Spleen (tissue), 11 donors: ENCODE results near the gene SLC12A5. TPM values are rescaled to one million over a fixed set of nuclear protein-coding genes. Genes with fewer than 3 reads are reported as not detected.

Experiments
- DNase-seq: peaks from one replicate; pipeline ENCODE4 v3.0.0-alpha.2; 2020
- H3K27ac ChIP-seq, 8 donors: fragments of 200-600 bp; sonication (generic) in 7 of 8; 1 replicate in 4 of 8; 2 replicates in 4 of 8; pipeline versions ENCODE4 v1.5.0 to v1.8.0; 2016 to 2021; ENCODE audit warnings: inconsistent platforms in 4 of 8, mild to moderate bottlenecking in 4 of 8, moderate library complexity in 1 of 8
- H3K27me3 ChIP-seq, 7 donors: fragments of 200-600 bp; sonication (generic) in 6 of 7; replicated peaks in 1 of 7; 1 replicate in 4 of 7; 2 replicates in 3 of 7; pipeline versions ENCODE4 v1.5.0 to v1.8.0; 2016 to 2021; ENCODE audit warnings: inconsistent platforms in 3 of 7, mild to moderate bottlenecking in 1 of 7
- H3K36me3 ChIP-seq, 6 donors: fragments of 200-600 bp; sonication (generic) in 5 of 6; 1 replicate in 4 of 6; 2 replicates in 2 of 6; pipeline versions ENCODE4 v1.5.0 to v1.8.0; 2016 to 2021; ENCODE audit warnings: inconsistent platforms in 2 of 6
- H3K4me1 ChIP-seq, 6 donors: fragments of 200-600 bp; sonication (generic) in 5 of 6; 1 replicate in 3 of 6; 2 replicates in 3 of 6; pipeline versions ENCODE4 v1.5.0 to v1.8.0; 2016 to 2021; ENCODE audit warnings: inconsistent platforms in 3 of 6
- H3K4me3 ChIP-seq, 8 donors: fragments of 200-600 bp; sonication (generic) in 7 of 8; 1 replicate in 4 of 8; 2 replicates in 4 of 8; pipeline versions ENCODE4 v1.5.0 to v1.8.0; 2016 to 2021; ENCODE audit warnings: inconsistent platforms in 4 of 8, mild to moderate bottlenecking in 4 of 8, moderate library complexity in 2 of 8
- H3K9me3 ChIP-seq, 8 donors: fragments of 200-600 bp; sonication (generic) in 7 of 8; 1 replicate in 4 of 8; 2 replicates in 4 of 8; pipeline versions ENCODE4 v1.5.0 to v1.8.0; 2016 to 2021; ENCODE audit warnings: inconsistent platforms in 4 of 8
- POLR2A ChIP-seq, 3 donors: fragments of 450-650 bp; IDR thresholded peaks; one replicate each; pipeline ENCODE4 v1.5.1; 2017; ENCODE audit warnings: antibody characterized with exemption in 3 of 3, mild to moderate bottlenecking in 1 of 3
- POLR2AphosphoS5 ChIP-seq, 3 donors: sonication (generic); formaldehyde crosslinking; IDR thresholded peaks; one replicate each; pipeline ENCODE4 v1.5.1; 2017; ENCODE audit warnings: antibody characterized with exemption in 3 of 3
- WGBS, 5 donors: extraction: QIAGEN DNeasy Blood & Tissue Kit in 3 of 5; methylation state at CpG; one replicate each; pipeline versions ENCODE4 v1.1.5 to v1.1.7; 2013 to 2018; 5-methylcytosine and 5-hydroxymethylcytosine counted together
- intact Hi-C: fragments of 100-400 bp; cut with DNase I; formaldehyde crosslinking; loops from one replicate; pipeline ENCODE4 v1.15.0; 2023; ENCODE audit warnings: low total_unique reads
- polyA plus RNA-seq, 3 donors: library from polyadenylated mRNA; stranded (reverse); fragments of 200-250 nt; gene quantifications; one replicate each; pipeline ENCODE4 v1.2.1, GENCODE V29; 2013
- total RNA-seq, 7 donors: library from RNA; depleted of rRNA in 3 of 7; stranded (reverse); fragments of >200 nt in 3 of 7; fragmentation: NEBNext Ultra II Directional in 4 of 7; extraction: Animal tissue kit (Norgen Biotek cat#: 25700) in 4 of 7; gene quantifications; one replicate each; pipeline versions ENCODE4 v1.1.0 to v1.2.1, GENCODE V29; 2016 to 2021
- donor health status: healthy with polysubstance abuse.
- donor health status: DM: no; HTN: no; CAD: no; lungs with moderate emphysema.
- donor health status: DM: no; HTN: no; CAD: no.
- donor health status: Bipolar disorder and iron deficiency.
- donor health status: healthy.
- donor health status: DM: no; HTN: no; CAD: no.
- donor health status: DM: yes; HTN: yes; CAD: no.

The SLC12A5 gene
- total and polyA plus RNA-seq, 10 donors = 0.20 to 8.7 (median 2.7) TPM

- no peak for DNase-seq
- 88 to 92% (median 89%) methylated on average over 11 to 14 of the region's 14 CpGs for WGBS, 5 donors
Observed at GRCh38 chr20:46108976-46109375, 80.0 kb downstream of the SLC12A5 start.

More at GRCh38 chr20:46108976-46109375, 80.0 kb downstream of the SLC12A5 start:
- Histone ChIP-seq H3K4me1 (peaks cover 4 to 39% (median 21%) of the 10 kb centered on the region in 6 donors), H3K27me3 (peaks cover 0 to 15% (median 0%) of the 10 kb centered on the region in 7 donors), H3K9me3 (no peaks in the 10 kb centered on the region), H3K36me3 (no peaks in the 10 kb centered on the region), H3K4me3 (no peak overlapping the region), H3K27ac (peak overlapping the region in 7 of 8 donors; percentile 5 to 83 (median 69))
- TF ChIP-seq POLR2AphosphoS5 (IDR thresholded peaks at IDR 0.05) (no peak), POLR2A (IDR thresholded peaks at IDR 0.05) (no peak)
- intact Hi-C loops = no loop called here

Other genes starting within 250 kb of the SLC12A5 start
- gene WFDC3, start 237.3 kb upstream of the SLC12A5 start, total RNA-seq = not detected
- gene WFDC3, start 237.3 kb upstream of the SLC12A5 start, polyA plus RNA-seq = 1 to 10 TPM in 1 of 3 donors, under 1 TPM in 2; 0.70 to 1.2 (median 0.89) TPM
- 10 to 100 TPM; 21.0 to 39.3 (median 29.6) TPM for gene DNTTIP1, start 237.3 kb upstream of the SLC12A5 start, total RNA-seq
- gene DNTTIP1, start 237.3 kb upstream of the SLC12A5 start, polyA plus RNA-seq = 10 to 100 TPM; 31.8 to 34.7 (median 32.5) TPM
- gene UBE2C, start 216.6 kb upstream of the SLC12A5 start, total RNA-seq = 10 to 100 TPM in 4 of 7 donors, 1 to 10 TPM in 3; 3.0 to 22.2 (median 12.3) TPM
- gene UBE2C, start 216.6 kb upstream of the SLC12A5 start, polyA plus RNA-seq = 10 to 100 TPM; 11.4 to 56.4 (median 19.7) TPM
- gene TNNC2, start 201.9 kb upstream of the SLC12A5 start, total RNA-seq = under 1 TPM in 2 of 7 donors, not detected in 5; 0.54 to 0.89 TPM
- gene TNNC2, start 201.9 kb upstream of the SLC12A5 start, polyA plus RNA-seq = 1 to 10 TPM; 1.4 to 3.4 (median 1.9) TPM
- 10 to 100 TPM in 6 of 7 donors, 1 to 10 TPM in 1; 8.8 to 32.4 (median 20.0) TPM for gene SNX21, start 195.4 kb upstream of the SLC12A5 start, total RNA-seq
- 10 to 100 TPM in 2 of 3 donors, 1 to 10 TPM in 1; 6.3 to 15.8 (median 15.7) TPM for gene SNX21, start 195.4 kb upstream of the SLC12A5 start, polyA plus RNA-seq
- gene ACOT8, start 171.8 kb upstream of the SLC12A5 start, total RNA-seq = 10 to 100 TPM; 19.4 to 37.4 (median 24.7) TPM
- 10 to 100 TPM; 28.1 to 36.7 (median 34.2) TPM for gene ACOT8, start 171.8 kb upstream of the SLC12A5 start, polyA plus RNA-seq
- gene ZSWIM3, start 171.6 kb upstream of the SLC12A5 start, total RNA-seq = 1 to 10 TPM; 4.4 to 7.1 (median 5.4) TPM
- gene ZSWIM3, start 171.6 kb upstream of the SLC12A5 start, polyA plus RNA-seq = 1 to 10 TPM; 3.1 to 4.2 (median 3.5) TPM
- gene ZSWIM1, start 148.0 kb upstream of the SLC12A5 start, total RNA-seq = 10 to 100 TPM in 6 of 7 donors, 1 to 10 TPM in 1; 8.5 to 16.1 (median 11.1) TPM
- gene ZSWIM1, start 148.0 kb upstream of the SLC12A5 start, polyA plus RNA-seq = 1 to 10 TPM; 3.7 to 5.5 (median 3.9) TPM
- 10 to 100 TPM in 1 of 7 donors, 1 to 10 TPM in 6; 1.5 to 11.5 (median 4.0) TPM for gene SPATA25, start 141.6 kb upstream of the SLC12A5 start, total RNA-seq
- 1 to 10 TPM in 1 of 3 donors, under 1 TPM in 2; 0.41 to 3.1 (median 0.46) TPM for gene SPATA25, start 141.6 kb upstream of the SLC12A5 start, polyA plus RNA-seq
- gene NEURL2, start 138.0 kb upstream of the SLC12A5 start, total RNA-seq = 10 to 100 TPM in 2 of 7 donors, 1 to 10 TPM in 5; 3.3 to 19.4 (median 6.4) TPM
- gene NEURL2, start 138.0 kb upstream of the SLC12A5 start, polyA plus RNA-seq = 1 to 10 TPM; 2.7 to 4.4 (median 3.5) TPM
- 100 to 1,000 TPM; 162 to 203 (median 183) TPM for gene CTSA, start 137.9 kb upstream of the SLC12A5 start, total RNA-seq
- gene CTSA, start 137.9 kb upstream of the SLC12A5 start, polyA plus RNA-seq = 100 to 1,000 TPM in 1 of 3 donors, 10 to 100 TPM in 2; 56.6 to 105 (median 65.8) TPM
- gene PLTP, start 117.1 kb upstream of the SLC12A5 start, total RNA-seq = 100 to 1,000 TPM in 2 of 7 donors, 10 to 100 TPM in 5; 19.2 to 430 (median 46.7) TPM
- gene PLTP, start 117.1 kb upstream of the SLC12A5 start, polyA plus RNA-seq = 10 to 100 TPM in 2 of 3 donors, 1 to 10 TPM in 1; 7.5 to 58.2 (median 16.7) TPM
- 10 to 100 TPM; 41.2 to 61.9 (median 52.4) TPM for gene PCIF1, start 94.5 kb upstream of the SLC12A5 start, total RNA-seq
- gene PCIF1, start 94.5 kb upstream of the SLC12A5 start, polyA plus RNA-seq = 10 to 100 TPM; 25.1 to 33.8 (median 31.0) TPM
- gene ZNF335, start 57.0 kb upstream of the SLC12A5 start, total RNA-seq = 10 to 100 TPM; 25.9 to 46.3 (median 33.8) TPM
- gene ZNF335, start 57.0 kb upstream of the SLC12A5 start, polyA plus RNA-seq = 10 to 100 TPM in 2 of 3 donors, 1 to 10 TPM in 1; 8.2 to 17.9 (median 17.8) TPM
- 100 to 1,000 TPM in 5 of 7 donors, 10 to 100 TPM in 2; 75.2 to 295 (median 168) TPM for gene MMP9, start 20.3 kb upstream of the SLC12A5 start, total RNA-seq
- 10 to 100 TPM; 33.3 to 49.7 (median 37.1) TPM for gene MMP9, start 20.3 kb upstream of the SLC12A5 start, polyA plus RNA-seq
- 10 to 100 TPM; 27.3 to 33.2 (median 29.2) TPM for gene NCOA5, start 60.7 kb downstream of the SLC12A5 start, total RNA-seq
- gene NCOA5, start 60.7 kb downstream of the SLC12A5 start, polyA plus RNA-seq = 10 to 100 TPM; 14.3 to 22.3 (median 16.6) TPM
- gene CD40, start 89.1 kb downstream of the SLC12A5 start, total RNA-seq = 10 to 100 TPM; 30.7 to 70.3 (median 44.2) TPM
- 100 to 1,000 TPM in 1 of 3 donors, 10 to 100 TPM in 2; 66.1 to 108 (median 68.7) TPM for gene CD40, start 89.1 kb downstream of the SLC12A5 start, polyA plus RNA-seq